GM23248 (cell line): ENCODE data around the gene HPDL.

Experiments
- EZH2 ChIP-seq: fragments of 200-600 bp; sonication (generic); IDR thresholded peaks from 2 replicates; pipeline ENCODE4 v1.6.1; 2018; ENCODE audit warnings: antibody characterized with exemption, mild to moderate bottlenecking; ENCODE audit not compliant: insufficient read depth, poor library complexity, severe bottlenecking
- EZH2phosphoT487 ChIP-seq: fragments of 200-600 bp; sonication (generic); IDR thresholded peaks from 2 replicates; pipeline ENCODE4 v1.6.1; 2018; ENCODE audit warnings: antibody characterized with exemption, moderate library complexity, mild to moderate bottlenecking, low read depth; ENCODE audit not compliant: insufficient read depth

GRCh38 chr1:45373573-45373972 is 46.9 kb downstream of the HPDL start:
- no peak for TF ChIP-seq EZH2
- TF ChIP-seq EZH2phosphoT487, result no peak
